Body of pancreas (tissue), 4 donors: ENCODE results near the gene RAI1.

Source experiments
- CTCF ChIP-seq, 7 experiments: fragments of 450-650 bp in 4 of 7; fragments of 200-600 bp in 3 of 7; sonication (generic) in 3 of 7; IDR thresholded peaks; one replicate each; pipeline ENCODE4 v1.5.1; 2016 to 2019; ENCODE audit warnings: antibody characterized with exemption in 7 of 7
- POLR2A ChIP-seq, 3 donors: fragments of 450-650 bp; IDR thresholded peaks; one replicate each; pipeline ENCODE4 v1.6.1; 2016; ENCODE audit warnings: antibody characterized with exemption in 3 of 3, mild to moderate bottlenecking in 2 of 3

GRCh38 chr17:17772231-17772630, 91.0 kb downstream of the RAI1 start:
- no peak for TF ChIP-seq POLR2A (IDR thresholded peaks at IDR 0.05)
- TF ChIP-seq CTCF (IDR thresholded peaks at IDR 0.05): no peak
